HL-60/S4 (cell line): Measurements from ENCODE around the gene KRTAP17-1.

Experiments used
- in situ Hi-C: fragments of 300-500 bp; cut with MboI; formaldehyde crosslinking; loops from 2 replicates; pipeline ENCODE4 v1.14.3; 2022; ENCODE audit warnings: low sequenced_read_pairs

Gene KRTAP17-1

DNA sequence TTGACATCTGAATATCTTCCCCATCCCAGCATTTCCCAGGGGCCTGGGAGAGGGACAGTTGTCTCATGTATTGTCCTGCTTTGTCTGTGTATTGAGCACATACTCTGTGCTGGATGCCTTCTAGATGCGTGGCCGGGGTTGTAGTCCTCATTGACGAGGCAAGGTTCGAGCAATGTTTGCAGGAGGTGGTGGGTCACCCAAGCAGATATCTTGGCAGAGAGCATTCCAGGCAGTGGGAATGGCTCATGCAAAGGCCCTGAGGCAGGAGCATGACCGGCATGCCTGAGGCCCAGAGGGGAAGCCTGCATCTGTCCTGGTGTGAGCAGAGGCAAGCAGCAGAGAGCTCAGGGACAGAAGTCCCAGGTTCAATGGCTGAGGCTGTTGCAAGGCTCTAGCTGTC, 17.6 kb upstream of the KRTAP17-1 start:
- in situ Hi-C loops: no loop called here

DNA sequence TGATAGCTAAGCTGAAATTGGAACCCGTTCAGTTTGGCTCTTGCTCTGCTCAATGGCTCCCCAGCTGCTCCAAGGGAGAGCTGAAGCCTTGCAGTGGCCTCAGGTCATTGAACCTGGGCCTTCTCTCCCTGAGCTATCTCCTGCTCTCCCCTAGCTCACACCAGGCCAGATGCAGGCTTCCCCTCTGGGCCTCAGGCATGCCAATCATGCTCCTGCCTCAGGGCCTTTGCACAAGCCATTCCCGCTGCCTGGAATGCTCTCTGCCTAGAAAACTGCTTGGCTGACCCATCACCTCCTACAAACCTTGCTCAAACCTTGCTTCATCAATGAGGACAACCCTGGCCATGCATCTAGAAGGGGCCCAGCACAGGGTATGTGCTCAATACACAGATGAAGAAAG, 16.7 kb upstream of the KRTAP17-1 start:
- in situ Hi-C loops: no loop called here

DNA sequence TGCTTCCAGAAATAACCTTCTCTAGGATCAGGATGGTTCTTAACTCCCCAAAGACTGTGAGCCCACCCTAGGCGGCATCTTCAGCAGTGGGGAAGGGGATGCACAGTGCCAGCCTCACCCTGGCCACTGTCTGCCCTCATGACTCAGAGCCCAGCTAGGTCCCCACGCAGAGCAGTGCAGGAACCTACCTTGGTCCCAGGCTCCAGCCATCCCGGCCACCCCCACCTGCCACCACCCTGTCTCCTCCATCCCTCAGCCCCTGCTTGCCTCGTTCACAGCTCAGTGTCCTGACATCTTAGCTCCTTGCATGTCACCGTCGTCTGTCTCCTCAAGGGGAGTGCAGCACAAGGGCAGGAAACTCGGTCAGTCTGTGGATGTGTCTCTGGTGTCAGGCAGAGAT, 16.1 kb upstream of the KRTAP17-1 start:
- in situ Hi-C loops: no loop called here

DNA sequence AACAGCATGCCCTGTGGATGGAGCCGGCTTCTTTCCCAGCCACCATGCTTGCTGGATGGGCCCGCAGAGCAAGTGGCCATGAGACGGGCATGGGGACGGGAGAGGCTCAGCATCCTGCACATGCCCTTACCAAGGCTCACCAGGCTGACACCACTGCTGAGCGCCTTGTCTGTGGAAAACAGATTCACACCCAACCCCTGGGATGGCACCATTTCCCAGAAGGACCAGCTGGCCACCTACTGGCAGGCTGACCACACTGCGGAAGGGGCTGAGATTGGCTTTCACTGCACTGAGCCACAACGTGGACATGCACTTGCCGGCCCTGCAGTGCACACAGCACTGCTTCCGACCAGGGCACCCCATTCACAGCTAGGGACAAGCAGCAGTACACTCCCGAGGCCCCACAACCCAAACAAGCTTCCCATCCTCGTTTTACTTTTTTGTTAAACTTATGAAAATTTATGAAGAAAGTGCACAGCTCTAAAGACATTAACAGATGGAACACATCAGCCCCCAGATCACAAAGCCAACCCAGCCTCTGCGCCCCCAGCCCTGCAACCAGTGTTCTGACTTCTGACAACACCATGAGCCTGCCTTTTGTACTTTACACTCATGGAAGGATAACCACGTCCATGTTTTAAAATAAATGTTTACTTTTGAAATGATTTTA, 13.9 kb upstream of the KRTAP17-1 start:
- in situ Hi-C loops: no loop called here

DNA sequence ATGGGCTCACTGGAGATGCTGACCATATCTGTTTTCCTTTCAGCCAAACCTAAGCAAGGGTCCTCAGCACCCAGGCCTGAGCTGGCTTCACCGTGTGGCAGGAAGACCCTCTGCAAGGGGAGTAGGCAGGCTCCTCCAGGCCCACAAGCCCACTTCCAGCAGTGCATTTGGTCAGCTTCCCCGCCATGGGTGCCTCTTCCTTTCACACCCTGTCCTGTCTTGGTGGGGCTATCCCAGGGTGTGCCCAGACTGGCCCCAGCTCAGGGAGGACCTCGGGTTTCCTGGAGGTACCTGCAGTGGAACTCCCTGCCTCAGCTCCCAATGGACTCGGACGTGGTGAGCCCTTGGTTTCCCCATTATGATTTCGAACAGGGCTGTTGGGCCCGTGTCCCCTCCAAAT, 12.7 kb upstream of the KRTAP17-1 start:
- in situ Hi-C loops: no loop called here

DNA sequence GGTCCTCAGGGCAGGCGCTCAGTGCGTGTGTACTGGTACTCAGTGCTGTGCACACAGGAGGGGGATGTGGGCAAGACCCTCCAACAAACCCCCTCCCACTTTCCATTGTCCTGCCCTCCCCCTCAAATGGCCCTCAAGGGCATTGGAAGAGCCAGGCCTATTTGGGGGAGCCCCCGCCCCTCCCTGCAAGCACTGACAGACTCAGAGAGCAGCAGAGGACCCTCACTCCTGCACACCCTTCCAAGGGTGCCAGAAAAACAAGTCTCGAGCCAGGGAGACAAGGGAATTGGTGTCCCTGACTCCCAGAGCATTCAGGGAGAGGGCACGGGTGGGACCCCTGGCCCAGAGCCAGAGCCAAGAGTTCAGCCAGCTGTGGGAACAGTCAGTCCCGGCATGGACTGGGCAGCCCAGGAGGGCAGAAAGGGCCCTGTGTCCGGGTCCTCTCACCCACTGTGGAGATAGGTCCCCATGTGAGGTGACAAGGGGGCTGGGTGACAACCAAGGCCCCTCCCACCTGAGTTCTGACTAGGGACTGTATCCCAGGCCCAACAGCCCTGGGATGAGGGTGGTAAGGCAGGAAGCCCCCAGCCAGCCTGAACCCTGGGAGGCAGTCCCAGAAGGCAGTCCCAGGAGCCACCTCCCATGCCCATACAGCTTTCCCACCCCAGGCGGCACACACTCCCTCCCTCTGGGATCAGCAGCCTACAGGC, 12.1 kb upstream of the KRTAP17-1 start:
- in situ Hi-C loops: no loop called here

DNA sequence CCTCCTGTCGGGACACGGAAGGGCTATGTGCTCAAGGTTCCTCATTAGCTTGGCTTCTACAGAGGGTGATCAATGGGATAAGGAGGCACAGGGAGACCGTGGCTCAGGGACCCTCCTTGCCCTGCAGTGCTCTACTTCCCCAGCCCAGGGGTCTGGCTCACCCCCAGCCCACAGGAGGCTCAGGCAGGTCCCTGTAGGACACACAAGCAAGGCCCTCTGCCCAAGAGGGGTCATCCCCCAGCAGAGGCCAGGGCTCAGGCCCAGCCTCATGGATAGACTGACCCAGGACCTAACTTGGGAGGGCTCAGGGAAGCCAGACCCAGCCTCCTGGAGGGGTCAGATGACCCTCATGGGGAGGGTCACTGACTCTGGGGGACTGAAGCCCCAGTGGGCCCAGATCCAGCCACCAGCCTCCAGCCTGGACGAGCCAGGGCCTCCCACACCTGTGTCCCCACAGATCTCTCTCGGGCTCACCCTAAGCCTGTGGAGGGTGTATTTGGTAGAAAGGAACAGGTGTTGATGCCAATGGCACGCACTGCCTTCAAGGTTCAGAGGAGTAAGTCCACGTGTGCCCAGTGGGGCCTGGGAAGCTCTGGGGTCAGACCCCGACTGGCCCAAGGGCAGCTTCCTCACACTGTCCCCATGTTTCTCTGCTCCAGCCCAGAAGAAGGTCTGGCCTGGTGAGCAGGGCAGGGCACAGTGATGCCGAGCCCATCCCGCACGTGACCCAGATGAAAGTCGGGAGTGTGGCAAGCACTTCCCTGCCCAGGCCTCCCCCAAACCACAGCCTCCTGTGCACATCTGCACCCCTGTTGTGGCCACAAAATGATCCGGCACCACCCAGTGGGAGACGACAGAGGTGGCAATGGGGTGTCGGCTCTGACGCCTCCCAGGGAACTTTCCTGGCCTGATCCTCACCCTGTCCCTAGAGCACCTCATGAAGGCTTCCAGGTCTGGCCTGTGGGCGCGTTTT, 10.9 kb upstream of the KRTAP17-1 start:
- in situ Hi-C loops: no loop called here

DNA sequence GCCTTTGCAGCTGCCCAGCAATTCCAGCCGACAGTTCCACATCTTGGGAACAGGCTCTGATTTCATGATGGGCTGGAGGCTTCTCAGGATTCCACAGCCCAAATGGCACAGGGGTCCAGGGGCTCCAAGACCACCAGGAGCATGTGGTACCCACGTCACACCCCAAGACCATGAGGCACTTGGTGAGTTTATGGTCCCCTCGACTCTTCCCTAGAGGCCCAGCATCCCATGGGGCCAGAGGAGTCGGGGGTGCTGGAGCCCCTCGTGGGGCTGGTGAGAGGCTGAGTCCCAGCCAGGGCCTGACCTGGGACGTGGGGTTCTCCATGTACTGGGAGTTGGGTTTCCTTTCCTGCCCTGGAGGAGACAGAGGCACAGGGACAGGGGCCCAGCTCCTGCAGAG, 10.1 kb upstream of the KRTAP17-1 start:
- in situ Hi-C loops: no loop called here

DNA sequence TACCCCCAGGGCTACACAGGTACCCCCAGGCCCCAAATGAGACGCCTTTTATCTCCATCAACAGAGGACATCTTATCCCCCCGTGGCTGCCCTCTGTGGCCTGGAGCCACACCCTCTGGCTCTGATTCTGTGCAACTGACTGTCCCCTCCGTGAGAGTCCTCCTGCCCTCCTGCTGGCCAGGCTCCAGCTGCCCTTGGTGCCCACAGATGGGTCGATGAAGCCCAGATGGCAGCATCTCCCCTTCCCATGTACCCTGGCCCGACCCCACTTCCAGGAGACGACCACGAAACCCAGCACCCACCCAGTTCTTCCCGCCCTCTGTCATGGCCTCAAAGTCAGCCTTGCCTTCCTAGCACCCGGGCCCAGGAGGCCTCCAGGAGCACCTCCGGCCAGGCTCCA, 9.6 kb upstream of the KRTAP17-1 start:
- in situ Hi-C loops: no loop called here

DNA sequence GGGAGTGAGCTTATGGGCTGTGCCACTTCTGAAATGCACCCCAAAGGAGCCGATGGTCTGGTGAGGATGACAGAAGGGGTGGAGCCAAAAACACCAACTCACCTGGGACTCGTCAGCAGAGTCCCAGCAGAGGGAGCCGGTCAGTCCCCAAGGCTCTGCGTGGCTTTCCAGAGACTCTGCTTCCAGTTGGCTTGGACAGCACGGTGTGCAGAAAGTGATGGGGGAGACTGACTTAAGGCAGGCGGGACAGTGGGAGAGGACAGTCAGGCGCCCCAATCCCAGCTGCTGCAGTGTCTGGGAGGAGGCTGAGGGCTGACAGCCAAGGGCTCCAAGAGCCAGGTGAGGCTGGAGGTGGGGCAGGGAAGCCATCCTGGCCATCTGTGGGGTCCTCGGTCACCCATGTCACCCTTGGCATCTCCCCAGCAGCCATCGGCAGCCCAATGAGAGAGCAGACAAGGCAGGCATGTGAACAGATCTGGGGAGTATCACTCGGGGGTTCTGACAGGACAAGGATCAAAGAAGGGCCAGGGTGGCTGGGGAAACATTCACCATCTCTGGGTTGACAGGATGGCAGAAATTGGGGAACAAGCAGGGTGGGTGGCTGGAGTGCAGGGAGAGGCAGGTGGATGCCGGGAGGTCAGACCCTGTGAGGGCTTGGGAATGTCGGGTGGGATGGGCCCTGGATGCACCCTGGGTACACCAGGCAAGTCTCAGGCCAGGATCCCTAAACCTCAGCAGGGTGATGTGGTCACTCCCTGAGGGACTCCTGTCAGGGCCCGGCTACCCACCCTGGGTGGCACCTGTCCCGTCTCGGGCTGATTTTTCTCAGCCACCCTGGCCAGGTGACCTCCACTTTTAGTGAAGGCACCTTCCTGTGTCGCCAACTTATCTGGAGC, 8.9 kb upstream of the KRTAP17-1 start:
- in situ Hi-C loops: no loop called here

DNA sequence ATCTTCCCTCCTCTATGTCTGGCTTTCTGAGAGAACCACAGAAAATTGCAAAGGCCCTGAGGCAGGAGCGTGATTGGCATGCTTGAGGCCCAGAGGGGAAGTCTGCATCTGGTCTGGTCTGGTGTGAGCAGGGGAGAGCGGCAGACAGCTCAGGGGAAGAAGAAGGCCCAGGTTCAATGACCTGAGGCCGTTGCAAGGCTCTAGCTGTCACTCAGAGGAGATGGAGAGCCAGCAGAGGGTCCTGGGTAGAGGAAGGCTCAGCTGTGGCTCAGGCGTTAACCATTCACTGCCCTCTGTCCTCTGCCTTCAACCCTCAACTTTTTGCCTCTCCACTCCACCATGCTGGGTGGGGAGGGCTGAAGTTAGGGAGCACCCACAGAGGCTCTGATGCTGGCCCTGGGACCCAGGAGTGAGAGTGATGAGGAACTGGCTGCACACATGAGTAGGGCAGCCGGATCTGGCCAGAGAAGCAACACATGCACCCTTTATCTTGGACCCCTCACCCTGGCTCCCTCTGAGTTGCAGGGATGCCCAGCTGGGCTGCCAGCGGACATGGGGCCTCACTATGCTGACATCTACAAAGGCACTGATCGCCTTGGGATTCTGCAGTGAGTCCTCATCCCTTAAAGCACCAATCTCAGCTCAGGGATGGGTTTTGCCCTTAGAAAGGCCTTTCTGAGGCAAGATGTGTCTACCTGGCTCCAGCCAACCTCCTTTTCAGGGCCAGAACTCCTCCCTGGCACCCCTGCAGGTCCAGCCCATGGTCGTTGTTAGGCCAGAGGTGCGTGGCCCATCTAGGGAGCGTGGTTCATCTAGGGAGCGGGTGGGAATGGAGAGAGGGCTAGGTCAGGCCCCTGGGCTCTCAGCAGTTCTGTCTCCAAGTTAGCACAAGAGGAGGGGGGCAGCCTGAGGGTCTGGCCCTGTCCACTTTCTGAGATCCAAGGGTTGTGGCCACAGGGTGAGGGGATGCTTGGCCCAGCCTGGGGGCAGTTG, 7.7 kb upstream of the KRTAP17-1 start:
- in situ Hi-C loops: no loop called here

DNA sequence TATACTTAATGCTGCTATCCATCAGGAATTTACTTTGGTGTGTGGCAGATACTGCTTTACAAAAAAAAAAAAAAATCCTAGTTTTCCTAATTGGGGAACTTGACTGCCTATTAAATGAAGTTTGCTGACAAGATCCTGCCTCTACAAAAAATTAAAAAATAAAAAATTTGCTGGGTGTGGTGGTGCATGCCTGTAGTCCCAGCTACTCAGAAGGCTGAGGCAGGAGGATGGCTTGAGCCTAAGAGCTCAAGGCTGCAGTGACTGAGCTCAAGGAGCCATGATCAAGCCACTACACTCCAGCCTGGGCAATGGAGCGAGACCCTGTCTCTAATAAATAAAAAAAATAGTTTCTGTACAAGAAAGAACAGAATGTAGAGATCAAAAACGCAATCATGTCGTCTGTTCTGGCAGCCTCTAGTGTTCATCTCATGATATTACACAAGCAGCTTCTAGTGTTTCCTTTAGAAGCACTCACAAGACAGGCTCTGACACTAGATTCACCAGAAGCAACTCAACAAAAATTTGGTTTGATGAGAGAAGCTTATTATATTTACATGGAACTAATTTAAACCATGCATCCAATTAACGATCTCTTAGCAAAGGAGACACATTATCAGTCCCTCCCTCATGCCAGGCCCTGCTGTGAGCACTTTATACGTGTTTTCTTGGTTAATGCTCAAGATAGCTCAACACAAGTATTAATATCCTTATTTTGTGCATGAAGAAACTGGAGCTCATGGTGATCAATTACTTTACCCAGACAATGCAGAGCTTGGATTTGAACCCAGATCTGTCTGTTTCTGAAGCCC, 6.8 kb upstream of the KRTAP17-1 start:
- in situ Hi-C loops: no loop called here

DNA sequence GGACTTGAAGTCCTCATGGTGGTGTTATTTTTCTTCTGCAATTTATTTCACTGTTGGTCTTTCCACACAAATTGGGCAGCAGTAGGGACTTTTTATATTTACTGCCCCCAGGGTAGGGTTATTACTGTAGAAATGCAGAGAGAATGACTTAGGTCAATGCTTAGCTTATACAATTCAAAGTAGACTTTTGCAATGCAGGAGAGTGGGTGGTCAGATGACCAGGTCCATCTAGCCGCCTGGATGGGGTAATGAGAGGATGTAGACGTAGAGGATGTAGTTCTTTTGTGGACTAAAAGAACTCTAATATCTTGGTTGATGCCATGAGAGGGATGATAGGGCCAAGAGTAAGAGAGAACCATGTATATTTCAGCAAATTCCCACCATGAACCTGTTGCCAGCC, 2.7 kb upstream of the KRTAP17-1 start:
- in situ Hi-C loops: no loop called here

DNA sequence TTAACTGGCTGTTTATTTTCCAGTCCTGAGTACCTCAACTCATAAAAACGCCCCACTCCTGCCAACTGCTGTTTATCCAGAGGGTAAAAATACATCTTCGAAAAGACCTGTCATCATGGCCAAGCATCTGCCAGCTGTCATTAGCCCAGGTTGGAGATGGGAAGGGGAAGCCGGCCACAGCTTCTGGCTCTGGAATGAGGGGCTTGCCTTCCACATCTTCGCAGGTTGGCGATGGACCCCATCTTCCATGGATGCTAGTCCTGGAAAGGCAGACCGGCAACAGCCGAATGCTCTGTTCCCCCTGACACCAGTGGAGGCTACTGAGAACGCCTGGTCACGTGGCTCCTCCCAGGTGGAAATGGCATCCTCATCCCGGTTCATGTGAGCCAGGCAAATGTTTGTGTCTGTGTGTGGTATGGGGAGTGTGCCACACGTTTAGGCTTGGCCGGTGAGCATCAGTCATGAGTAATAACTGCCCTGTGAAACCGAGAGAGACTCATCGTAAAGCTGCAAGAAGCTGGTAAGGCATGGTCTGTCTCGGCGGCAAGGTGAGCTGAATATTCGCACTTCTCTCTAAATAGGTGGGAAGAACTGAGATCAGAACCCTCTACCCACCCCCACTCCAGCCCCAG, 420 bp upstream of the KRTAP17-1 start:
- in situ Hi-C loops: no loop called here

DNA sequence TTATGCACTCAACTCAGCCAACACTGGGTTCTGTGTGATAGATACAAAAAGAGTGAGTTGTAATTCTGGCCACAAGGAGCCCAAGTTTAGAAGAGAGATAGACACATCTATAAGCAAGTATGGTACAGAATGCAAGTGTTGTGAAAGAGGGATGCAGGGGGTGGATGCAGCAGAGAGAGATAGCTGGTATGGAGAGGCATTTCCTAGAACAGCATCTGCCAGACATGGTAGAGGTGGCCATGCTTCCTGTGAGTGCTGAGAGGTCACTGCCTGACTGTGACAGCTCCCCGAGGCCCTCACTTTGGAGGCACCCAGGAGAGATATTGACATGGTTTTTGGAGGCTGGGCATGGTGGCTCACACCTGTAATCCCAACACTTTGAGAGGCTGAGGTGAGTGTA, 4.4 kb downstream of the KRTAP17-1 start:
- in situ Hi-C loops: no loop called here

DNA sequence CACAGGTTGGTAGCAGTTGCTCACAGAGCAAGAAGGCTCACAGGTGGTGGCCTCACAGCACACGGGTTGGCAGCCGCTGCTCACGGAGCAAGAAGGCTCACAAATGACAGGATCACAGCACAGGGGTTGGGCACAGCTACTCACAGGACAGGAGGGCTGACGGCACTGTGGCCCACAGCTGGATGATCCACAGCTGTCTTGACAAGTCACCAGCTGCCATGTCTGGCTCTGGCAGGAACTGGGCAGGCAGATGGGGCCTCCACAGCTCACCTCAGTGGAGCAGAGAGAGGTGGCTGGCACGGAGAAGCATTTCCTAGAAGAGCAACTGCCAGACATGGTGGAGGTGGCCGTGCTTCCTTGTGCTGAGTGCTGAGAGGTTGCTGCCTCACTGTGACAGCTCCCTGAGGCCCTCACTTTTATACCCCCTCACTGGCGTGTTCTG, 6.6 kb downstream of the KRTAP17-1 start, which contains the start of gene KRTAP16-1:
Gene KRTAP16-1, minus strand, starts transcription at position 392 of the 442 bp plus-strand sequence. Its CDS starts 56 bp downstream, at position 336.
- in situ Hi-C loops: no loop called here

DNA sequence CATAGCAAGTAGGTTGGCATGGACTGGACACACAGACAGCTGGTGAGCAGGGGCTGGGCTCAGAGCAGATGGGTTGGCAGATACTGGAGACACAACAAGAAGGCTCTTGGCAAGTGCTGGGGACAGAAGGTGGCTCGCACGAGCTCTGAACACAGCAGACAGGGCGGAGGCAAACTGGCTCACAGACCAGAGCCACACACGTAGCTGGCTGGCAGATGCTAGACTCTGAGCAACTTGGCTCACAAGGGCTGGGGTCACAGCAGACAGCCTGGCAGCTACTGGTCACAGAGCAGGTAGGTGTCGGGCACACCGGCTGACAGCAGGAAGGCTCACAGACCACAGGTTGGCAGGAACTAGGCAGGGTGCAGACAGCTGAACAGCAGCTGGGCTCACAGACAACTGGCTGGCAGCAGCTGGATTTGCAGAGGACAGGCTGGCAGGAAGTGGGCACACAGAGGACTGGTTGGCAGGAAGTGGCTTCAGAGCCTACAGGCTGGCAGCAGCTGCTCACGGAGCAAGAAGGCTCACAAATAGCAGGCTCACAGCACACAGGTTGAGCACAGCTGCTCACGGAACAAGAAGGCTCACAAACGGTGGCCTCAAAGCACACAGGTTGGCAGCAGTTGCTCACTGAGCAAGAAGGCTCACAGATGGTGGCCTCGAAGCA, 7.1 kb downstream of the KRTAP17-1 start:
- in situ Hi-C loops: no loop called here
